Measurements from ENCODE around the gene ADAM29. TPM values are rescaled to one million over a fixed set of nuclear protein-coding genes. Genes with fewer than 3 reads are reported as not detected.

The ADAM29 gene
- total RNA-seq, 4 donors from 2014 or later: not detected

- no peak overlapping the region for H3K27ac ChIP-seq
- no peak for DNase-seq
- H3K4me3 ChIP-seq: no peak overlapping the region
- intact Hi-C loops (cut with DNase I; ENCODE audit: low total_unique reads): no loop called here
- H3K36me3 ChIP-seq: no peaks in the 10 kb centered on the region
- TF ChIP-seq CTCF (IDR thresholded peaks at IDR 0.05): no peak
- no peak for TF ChIP-seq POLR2A (IDR thresholded peaks at IDR 0.05)
- no peaks in the 10 kb centered on the region for H3K4me1 ChIP-seq
- H3K27me3 ChIP-seq: no peaks in the 10 kb centered on the region
- no peaks in the 10 kb centered on the region for H3K9me3 ChIP-seq
These were observed 43.3 kb upstream of the ADAM29 start for GRCh38 chr4:174874898-174875297.

GRCh38 chr4:174880001-174880400 is 38.2 kb upstream of the ADAM29 start:
- no peaks in the 10 kb centered on the region for H3K9me3 ChIP-seq
- TF ChIP-seq POLR2A (IDR thresholded peaks at IDR 0.05) (no peak), CTCF (IDR thresholded peaks at IDR 0.05) (no peak)
- DNase-seq: no peak
- no peaks in the 10 kb centered on the region for H3K4me1 ChIP-seq
- intact Hi-C loops (cut with DNase I; ENCODE audit: low total_unique reads): no loop called here
- no peak overlapping the region for H3K4me3 ChIP-seq
- no peak overlapping the region for H3K27ac ChIP-seq
- no peaks in the 10 kb centered on the region for H3K36me3 ChIP-seq
- H3K27me3 ChIP-seq: no peaks in the 10 kb centered on the region

- no peak for TF ChIP-seq CTCF (IDR thresholded peaks at IDR 0.05)
- TF ChIP-seq POLR2A (IDR thresholded peaks at IDR 0.05): no peak
- H3K27me3 ChIP-seq: no peaks in the 10 kb centered on the region
- intact Hi-C loops (cut with DNase I; ENCODE audit: low total_unique reads): no loop called here
- H3K9me3 ChIP-seq: no peaks in the 10 kb centered on the region
- H3K36me3 ChIP-seq: no peaks in the 10 kb centered on the region
- H3K4me1 ChIP-seq: no peaks in the 10 kb centered on the region
- no peak overlapping the region for H3K4me3 ChIP-seq
- DNase-seq: no peak
- no peak overlapping the region for H3K27ac ChIP-seq
These were observed 35.7 kb upstream of the ADAM29 start for GRCh38 chr4:174882317-174882992.

GRCh38 chr4:174907508-174907907 is 10.7 kb upstream of the ADAM29 start:
- Histone ChIP-seq H3K9me3 (no peaks in the 10 kb centered on the region), H3K4me3 (no peak overlapping the region), H3K4me1 (no peaks in the 10 kb centered on the region), H3K27ac (no peak overlapping the region), H3K27me3 (no peaks in the 10 kb centered on the region), H3K36me3 (no peaks in the 10 kb centered on the region)
- DNase-seq: no peak
- TF ChIP-seq POLR2A (IDR thresholded peaks at IDR 0.05) (no peak), CTCF (IDR thresholded peaks at IDR 0.05) (no peak)
- intact Hi-C loops (cut with DNase I; ENCODE audit: low total_unique reads): no loop called here

- no peak overlapping the region for H3K4me3 ChIP-seq
- H3K4me1 ChIP-seq: no peaks in the 10 kb centered on the region
- intact Hi-C loops (cut with DNase I; ENCODE audit: low total_unique reads): no loop called here
- H3K27me3 ChIP-seq: no peaks in the 10 kb centered on the region
- TF ChIP-seq CTCF (IDR thresholded peaks at IDR 0.05): no peak
- no peak for TF ChIP-seq POLR2A (IDR thresholded peaks at IDR 0.05)
- DNase-seq: no peak
- no peaks in the 10 kb centered on the region for H3K9me3 ChIP-seq
- H3K36me3 ChIP-seq: no peaks in the 10 kb centered on the region
- H3K27ac ChIP-seq: no peak overlapping the region
These were observed 7.9 kb upstream of the ADAM29 start for GRCh38 chr4:174910271-174910670.

All from uterus (tissue), 4 donors.